Articular chondrocyte of knee joint (primary cell): Measurements from ENCODE around the gene SMCO3. TPM values are rescaled to one million over a fixed set of nuclear protein-coding genes. Genes with fewer than 3 reads are reported as not detected.

Experiments used
- total RNA-seq: library from RNA; depleted of rRNA; stranded (reverse); fragments of >200 nt; gene quantifications from 2 replicates; pipeline ENCODE4 v1.2.3, GENCODE V29; 2012

The SMCO3 gene
- 0.11 and 0.13 TPM in 2 replicates for total RNA-seq

DNA sequence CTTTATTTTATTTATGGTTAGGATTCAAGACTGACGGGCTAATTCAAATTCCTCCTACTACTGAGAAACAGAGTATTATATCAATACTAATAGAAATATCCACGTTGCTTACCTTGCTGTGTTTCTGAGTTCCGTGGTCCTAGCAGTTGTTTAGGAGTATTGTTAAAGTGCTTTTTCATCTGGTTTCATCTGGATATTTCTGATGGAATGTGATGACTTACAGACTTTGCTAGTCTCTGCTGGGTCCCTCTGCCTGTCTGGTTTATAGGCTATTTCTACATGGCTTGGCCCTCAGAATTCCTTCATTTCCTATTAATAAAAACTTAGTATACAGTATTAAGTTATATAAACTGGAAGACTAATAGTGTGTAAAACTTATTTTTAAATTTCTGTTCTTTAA, at the start of gene SMCO3:
Gene SMCO3 (minus strand): TSS at position 169 of the 400 bp plus-strand sequence. CDS start 7,502 bp downstream, outside the sequence.

GRCh38 chr12:14843425-14843887, 29.5 kb upstream of the SMCO3 start, which contains the start of gene ART4:
TSS of gene ART4 (minus strand) at chr12:14843526. CDS start at chr12:14843113, 413 bp downstream.

GRCh38 chr12:14803011-14803829, 10.8 kb downstream of the SMCO3 start, which contains the start of the genes C12orf60 and WBP11:
TSS of gene C12orf60 (plus strand) at chr12:14803670. CDS start at chr12:14822936, 19,266 bp downstream.
TSS of gene WBP11 (minus strand) at chr12:14803478. CDS start at chr12:14801383, 2,095 bp downstream.

Other genes with a start within 250 kb of the SMCO3 start
- gene PLBD1, start 246.3 kb downstream of the SMCO3 start, total RNA-seq: 14.6 and 18.7 TPM in 2 replicates
- 0.11 TPM in 1 of 2 replicates, not detected in the other for gene GUCY2C, start 117.6 kb downstream of the SMCO3 start, total RNA-seq
- 16.3 and 18.7 TPM in 2 replicates for gene WBP11, start 10.7 kb downstream of the SMCO3 start, total RNA-seq
- gene C12orf60, start 10.5 kb downstream of the SMCO3 start, total RNA-seq: 1.6 and 1.9 TPM in 2 replicates
- 0.11 TPM in 1 of 2 replicates, not detected in the other for gene ART4, start 29.3 kb upstream of the SMCO3 start, total RNA-seq
- gene MGP, start 71.7 kb upstream of the SMCO3 start, total RNA-seq: 63.6 and 73.9 TPM in 2 replicates
- gene ERP27, start 124.4 kb upstream of the SMCO3 start, total RNA-seq: not detected in 2 replicates
- 2.9 and 6.3 TPM in 2 replicates for gene ARHGDIB, start 147.4 kb upstream of the SMCO3 start, total RNA-seq
- not detected in 2 replicates for gene PDE6H, start 158.9 kb upstream of the SMCO3 start, total RNA-seq